PC-3 (cell line): ENCODE results near the gene CACNA1C.

Experiments
- EZH2 ChIP-seq: fragments of 300-600 bp; sonication (generic); IDR thresholded peaks from one replicate; pipeline ENCODE4 v1.6.1; 2017; ENCODE audit warnings: antibody characterized with exemption, mild to moderate bottlenecking, low read length; ENCODE audit not compliant: unreplicated experiment
- TF ChIP-seq, protein P1 (sequence below): fragments of 300-600 bp; sonication (generic); conservative IDR thresholded peaks from 2 replicates; pipeline ENCODE4 v1.5.1; 2017; ENCODE audit warnings: antibody characterized with exemption, low read depth, mild to moderate bottlenecking, low read length

DNA sequence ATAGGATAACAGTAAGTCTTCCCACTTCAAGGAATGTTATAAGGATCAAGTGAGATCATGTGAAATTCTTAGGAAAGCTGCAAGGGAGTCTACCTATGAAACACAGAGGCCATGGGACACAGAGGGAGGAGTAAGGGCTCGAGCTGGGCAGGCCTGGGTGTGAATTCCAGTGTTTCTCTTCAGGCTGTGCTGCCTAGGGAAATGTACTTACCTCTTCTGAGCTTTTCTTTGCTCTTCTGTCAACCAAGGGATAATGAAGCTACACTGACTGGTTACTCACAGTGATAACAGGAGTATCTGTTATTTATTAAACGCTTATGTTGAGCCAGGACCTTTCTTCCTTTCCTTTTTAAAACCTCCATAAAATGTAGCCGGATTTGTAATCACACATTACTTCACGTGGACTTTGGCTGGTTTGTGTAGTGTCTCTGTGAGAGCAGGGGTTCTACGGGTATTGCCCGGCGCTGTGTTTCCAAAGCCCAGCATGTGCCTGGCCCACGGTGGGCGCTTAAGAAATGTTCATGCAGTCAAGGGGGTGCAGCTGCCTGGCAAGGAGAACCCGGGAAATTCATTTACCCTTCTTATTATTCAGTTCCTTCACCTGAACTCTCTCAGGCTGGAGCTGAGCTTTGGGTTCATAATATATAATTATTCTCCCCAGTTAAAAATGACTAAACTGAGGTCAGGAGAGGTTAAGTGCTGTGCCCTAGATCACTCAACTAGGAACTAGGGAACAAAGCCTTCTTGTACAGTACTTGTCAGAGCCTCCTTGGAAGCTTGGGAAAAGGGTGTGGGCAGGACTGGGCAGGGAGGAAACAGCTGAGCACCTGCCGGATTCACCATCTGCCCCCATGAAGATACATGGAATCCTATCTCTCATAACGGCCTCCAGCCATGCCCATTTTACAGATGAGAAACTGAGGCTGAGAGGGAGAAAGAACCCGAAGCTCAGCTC is 214.2 kb downstream of the CACNA1C start:
- TF ChIP-seq, protein P1, sequence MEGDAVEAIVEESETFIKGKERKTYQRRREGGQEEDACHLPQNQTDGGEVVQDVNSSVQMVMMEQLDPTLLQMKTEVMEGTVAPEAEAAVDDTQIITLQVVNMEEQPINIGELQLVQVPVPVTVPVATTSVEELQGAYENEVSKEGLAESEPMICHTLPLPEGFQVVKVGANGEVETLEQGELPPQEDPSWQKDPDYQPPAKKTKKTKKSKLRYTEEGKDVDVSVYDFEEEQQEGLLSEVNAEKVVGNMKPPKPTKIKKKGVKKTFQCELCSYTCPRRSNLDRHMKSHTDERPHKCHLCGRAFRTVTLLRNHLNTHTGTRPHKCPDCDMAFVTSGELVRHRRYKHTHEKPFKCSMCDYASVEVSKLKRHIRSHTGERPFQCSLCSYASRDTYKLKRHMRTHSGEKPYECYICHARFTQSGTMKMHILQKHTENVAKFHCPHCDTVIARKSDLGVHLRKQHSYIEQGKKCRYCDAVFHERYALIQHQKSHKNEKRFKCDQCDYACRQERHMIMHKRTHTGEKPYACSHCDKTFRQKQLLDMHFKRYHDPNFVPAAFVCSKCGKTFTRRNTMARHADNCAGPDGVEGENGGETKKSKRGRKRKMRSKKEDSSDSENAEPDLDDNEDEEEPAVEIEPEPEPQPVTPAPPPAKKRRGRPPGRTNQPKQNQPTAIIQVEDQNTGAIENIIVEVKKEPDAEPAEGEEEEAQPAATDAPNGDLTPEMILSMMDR, result no peak
- TF ChIP-seq EZH2, result no peak
